Measurements from ENCODE around the gene CHAF1A. TPM values are rescaled to one million over a fixed set of nuclear protein-coding genes. Genes with fewer than 3 reads are reported as not detected.

Gene CHAF1A
- total and polyA plus RNA-seq, 2 of the 8 experiments (the other 6 are each of a cell fraction or from before 2014, with no cell fraction given): 122 to 147 TPM

GRCh38 chr19:4442819-4443146 is 40.3 kb downstream of the CHAF1A start:
- Histone ChIP-seq H4K5ac (ENCODE audit: insufficient read length, low read depth, low read length) (no peak overlapping the region), H2BK120ac (replicated peaks; ENCODE audit: low read depth, low read length) (no peak overlapping the region), H3K9ac (replicated peaks in 1 of 4; ENCODE audit: extremely low read depth in 1 of 4, low read depth in 3 of 4, low read length in 3 of 4) (no peak overlapping the region), H4K20me1 (replicated peaks in 1 of 2; ENCODE audit: control insufficient read depth in 1 of 2, insufficient read depth in 2 of 2, low read length in 2 of 2) (peaks cover 13 to 38% of the 10 kb centered on the region in 2 experiments), H3K4me3 (ENCODE audit: extremely low read depth in 1 of 4, insufficient read depth in 2 of 4, low read depth in 3 of 4, low read length in 4 of 4) (no peak overlapping the region), H3K36me3 (ENCODE audit: control insufficient read depth in 2 of 4, insufficient read depth in 4 of 4, low read length in 3 of 4) (peaks cover 28 to 52% (median 46%) of the 10 kb centered on the region in 4 experiments), H3K9me3 (ENCODE audit: insufficient read depth in 2 of 2, low read depth in 1 of 2, low read length in 1 of 2) (no peaks in the 10 kb centered on the region), H2AFZ (ENCODE audit: low read length) (no peak overlapping the region), H3K79me2 (ENCODE audit: control insufficient read depth in 1 of 2, insufficient read depth in 2 of 2, low read length in 2 of 2) (peaks cover 0 to 4% of the 10 kb centered on the region in 2 experiments; a peak in 1 of 4 replicates), H3K18ac (ENCODE audit: extremely low read depth, low read length) (no peak overlapping the region), H2BK5ac (ENCODE audit: low read depth, low read length) (peak overlapping the region; percentile 52; the same call in 1 of the 2 replicates), H2BK15ac (ENCODE audit: low read length) (no peak overlapping the region), H3K4me1 (replicated peaks in 1 of 4; ENCODE audit: control insufficient read depth in 3 of 4, insufficient read depth in 4 of 4, low read length in 3 of 4) (peaks cover 0 to 2% (median 0%) of the 10 kb centered on the region in 4 experiments; a peak in 4 of 7 replicates), H3K27me3 (replicated peaks in 1 of 4; ENCODE audit: control insufficient read depth in 3 of 4, extremely low read depth in 1 of 4, insufficient read depth in 3 of 4, low read length in 3 of 4) (no peaks in the 10 kb centered on the region), H3K79me1 (ENCODE audit: low read depth, low read length) (peaks cover 7% of the 10 kb centered on the region), H3K4me2 (ENCODE audit: insufficient read depth in 1 of 2, low read depth in 2 of 2, low read length in 2 of 2) (no peak overlapping the region), H4K91ac (replicated peaks; ENCODE audit: insufficient read length, low read length) (no peak overlapping the region), H3K14ac (ENCODE audit: insufficient read length) (no peak overlapping the region), H3K23ac (ENCODE audit: insufficient read length) (no peak overlapping the region), H2AK5ac (ENCODE audit: low read depth, low read length) (no peak overlapping the region), H3K27ac (ENCODE audit: low read depth, low read length) (no peak overlapping the region; the same call in 1 of the 2 replicates), H2BK20ac (ENCODE audit: low read length) (no peak overlapping the region), H3K4ac (replicated peaks; ENCODE audit: insufficient read length, low read depth, low read length) (no peak overlapping the region), H3K23me2 (ENCODE audit: low read depth, low read length) (no peaks in the 10 kb centered on the region), H3K56ac (replicated peaks; ENCODE audit: insufficient read length, low read depth, low read length) (no peak overlapping the region), H2BK12ac (ENCODE audit: low read depth, low read length) (no peak overlapping the region), H4K8ac (ENCODE audit: extremely low read depth, insufficient read depth, low read length) (no peak overlapping the region)
- ChIA-PET CTCF (ENCODE audit: partially characterized antibody) (interaction anchor here (1.1 to 3.6 kb wide), 3 partner anchors 10 to 176 kb away, joined by 3 to 12 read pairs (median 5); no protein-coding TSS in a partner anchor), POLR2A (ENCODE audit: partially characterized antibody) (interaction anchor here (1.0 to 58.1 kb wide), 4 partner anchors 5 to 195 kb away, joined by 3 to 1590 read pairs (median 799); partner anchors contain the start of genes CHAF1A, SH3GL1 and UBXN6)
- WGBS, 2 experiments (ENCODE audit: extremely low coverage in 1 of 2, insufficient coverage in 1 of 2, insufficient read length in 1 of 2, insufficient replicate concordance in 2 of 2, low coverage in 1 of 2, low lambda C conversion rate in 2 of 2, missing lambda C conversion rate in 1 of 2): 90% methylated on average over 10 of the region's 10 CpGs; no CpG with 5 or more reads in 1 of the 2 experiments
- DNase-seq (ENCODE audit: low read depth in 1 of 2, low spot score in 2 of 2): no peak
- FAIRE-seq: no peak
- TF ChIP-seq POLR2AphosphoS5 (IDR thresholded peaks at IDR 0.05; ENCODE audit: low read depth, low read length) (peak; percentile 24; the same call in 1 of the 2 replicates), TAF1 (IDR thresholded peaks at IDR 0.05; ENCODE audit: low read depth, low read length) (no peak)
